CD14-positive monocyte (primary cell): ENCODE results near the gene PEAK1. TPM values are rescaled to one million over a fixed set of nuclear protein-coding genes. Genes with fewer than 3 reads are reported as not detected.

Experiments
- DNase-seq, 3 donors: peaks; one replicate each; pipeline ENCODE4 v3.0.0-alpha.2; 2011 to 2022
- H2AFZ ChIP-seq: 2 replicates; pipeline ENCODE4 v1.6.0; 2012; ENCODE audit warnings: mild to moderate bottlenecking, low read depth, low read length, inconsistent platforms; ENCODE audit not compliant: insufficient read depth, poor library complexity, severe bottlenecking
- H3K27ac ChIP-seq, 2 donors: 1 replicate in 1 of 2; 2 replicates in 1 of 2; pipeline ENCODE4 v1.5.1; 2012 to 2013; ENCODE audit warnings: low read length in 2 of 2, control low read depth in 1 of 2, inconsistent platforms in 1 of 2, low read depth in 1 of 2, mild to moderate bottlenecking in 1 of 2
- H3K27me3 ChIP-seq, 2 donors: one replicate each; pipeline versions ENCODE4 v1.6.0 to v1.6.1; 2011 to 2013; ENCODE audit warnings: low read length in 2 of 2; ENCODE audit not compliant: control insufficient read depth in 2 of 2, insufficient read depth in 2 of 2
- H3K36me3 ChIP-seq, 2 donors: replicated peaks in 1 of 2; 1 replicate in 1 of 2; 2 replicates in 1 of 2; pipeline versions ENCODE4 v1.5.1 to v1.6.1; 2012 to 2013; ENCODE audit warnings: low read length in 2 of 2, control low read depth in 1 of 2, inconsistent platforms in 1 of 2, mild to moderate bottlenecking in 1 of 2; ENCODE audit not compliant: insufficient read depth in 2 of 2, control insufficient read depth in 1 of 2
- H3K4me1 ChIP-seq, 2 donors: 1 replicate in 1 of 2; 2 replicates in 1 of 2; pipeline versions ENCODE4 v1.5.1 to v1.6.1; 2012 to 2013; ENCODE audit warnings: low read length in 2 of 2, control low read depth in 1 of 2, inconsistent platforms in 1 of 2, mild to moderate bottlenecking in 1 of 2, moderate library complexity in 1 of 2; ENCODE audit not compliant: insufficient read depth in 2 of 2, control insufficient read depth in 1 of 2
- H3K4me2 ChIP-seq: replicated peaks from 2 replicates; pipeline ENCODE3; 2012; ENCODE audit warnings: low read length, moderate library complexity, mild to moderate bottlenecking; ENCODE audit not compliant: poor library complexity, severe bottlenecking; ENCODE audit errors: extremely low read depth
- H3K4me3 ChIP-seq, 3 experiments: fragments of 200-600 bp in 1 of 3; sonication (generic) in 1 of 3; replicated peaks in 1 of 3; 1 replicate in 2 of 3; 2 replicates in 1 of 3; pipeline ENCODE4 v1.5.1; 2011 to 2013; ENCODE audit warnings: low read length in 3 of 3, mild to moderate bottlenecking in 3 of 3, control low read depth in 2 of 3, low read depth in 2 of 3, inconsistent platforms in 1 of 3, moderate library complexity in 1 of 3
- H3K79me2 ChIP-seq: 2 replicates; pipeline ENCODE4 v1.6.0; 2012; ENCODE audit warnings: mild to moderate bottlenecking, control low read depth, inconsistent platforms, low read length, moderate library complexity; ENCODE audit not compliant: insufficient read depth
- H3K9ac ChIP-seq: 2 replicates; pipeline ENCODE4 v1.6.0; 2017; ENCODE audit warnings: low read length, mild to moderate bottlenecking; ENCODE audit not compliant: insufficient read depth, poor library complexity, severe bottlenecking
- H3K9me3 ChIP-seq, 2 donors: replicated peaks in 1 of 2; 1 replicate in 1 of 2; 2 replicates in 1 of 2; pipeline versions ENCODE4 v1.5.1 to v1.6.1; 2012 to 2013; ENCODE audit warnings: low read length in 2 of 2, control low read depth in 1 of 2; ENCODE audit not compliant: control insufficient read depth in 1 of 2, insufficient read depth in 1 of 2
- H4K20me1 ChIP-seq: 2 replicates; pipeline ENCODE4 v1.6.0; 2012; ENCODE audit warnings: mild to moderate bottlenecking, low read length, control low read depth, moderate library complexity; ENCODE audit not compliant: insufficient read depth
- H3K27ac Mint-ChIP-seq, 7 donors: one replicate each; pipeline ENCODE4 v1.8.0; 2020; ENCODE audit warnings: mild to moderate bottlenecking in 7 of 7, mixed read lengths in 7 of 7, moderate library complexity in 6 of 7, inconsistent platforms in 2 of 7
- H3K27me3 Mint-ChIP-seq, 3 donors: one replicate each; pipeline ENCODE4 v1.8.0; 2021 to 2022; ENCODE audit warnings: low read depth in 3 of 3, mild to moderate bottlenecking in 3 of 3, mixed read lengths in 3 of 3, moderate library complexity in 3 of 3, inconsistent platforms in 1 of 3
- H3K36me3 Mint-ChIP-seq, 2 donors: one replicate each; pipeline ENCODE4 v1.8.0; 2020; ENCODE audit warnings: mixed read lengths in 2 of 2, inconsistent platforms in 1 of 2, mild to moderate bottlenecking in 1 of 2
- H3K4me1 Mint-ChIP-seq: one replicate; pipeline ENCODE4 v1.8.0; 2020; ENCODE audit warnings: mild to moderate bottlenecking, mixed read lengths
- H3K4me3 Mint-ChIP-seq, 2 donors: one replicate each; pipeline ENCODE4 v1.8.0; 2020; ENCODE audit warnings: mild to moderate bottlenecking in 2 of 2, mixed read lengths in 2 of 2, moderate library complexity in 1 of 2
- H3K9me3 Mint-ChIP-seq, 7 donors: one replicate each; pipeline ENCODE4 v1.8.0; 2020 to 2022; ENCODE audit warnings: mixed read lengths in 7 of 7, mild to moderate bottlenecking in 6 of 7, moderate library complexity in 6 of 7, inconsistent platforms in 2 of 7
- WGBS: methylation state at CpG from one replicate; pipeline ENCODE4 v1.1.5; 2013; ENCODE audit warnings: missing lambda C conversion rate; ENCODE audit not compliant: insufficient coverage; 5-methylcytosine and 5-hydroxymethylcytosine counted together
- intact Hi-C, 2 donors: fragments of 100-400 bp; cut with micrococcal nuclease; formaldehyde crosslinking; loops; one replicate each; pipeline versions ENCODE4 v1.15.0 to v1.15.1; 2023
- polyA plus RNA-seq, 3 donors: library from polyadenylated mRNA; depleted of rRNA in 1 of 3; unstranded in 2 of 3; stranded (reverse) in 1 of 3; fragments of 300-500 nt in 2 of 3; fragments of >200 nt in 1 of 3; fragmentation: Illumina TruSeq in 2 of 3; gene quantifications; 1 replicate in 2 of 3; 2 replicates in 1 of 3; pipeline ENCODE4 v1.2.3, GENCODE V29; 2012 to 2021
- TF ChIP-seq, protein P1 (sequence below): fragments of 200-600 bp; IDR thresholded peaks from one replicate; pipeline ENCODE4 v1.8.0; 2022; ENCODE audit warnings: antibody characterized with exemption, mild to moderate bottlenecking

Gene PEAK1
- polyA plus RNA-seq, 3 donors = 0.85 to 8.7 (median 1.1) TPM

DNA sequence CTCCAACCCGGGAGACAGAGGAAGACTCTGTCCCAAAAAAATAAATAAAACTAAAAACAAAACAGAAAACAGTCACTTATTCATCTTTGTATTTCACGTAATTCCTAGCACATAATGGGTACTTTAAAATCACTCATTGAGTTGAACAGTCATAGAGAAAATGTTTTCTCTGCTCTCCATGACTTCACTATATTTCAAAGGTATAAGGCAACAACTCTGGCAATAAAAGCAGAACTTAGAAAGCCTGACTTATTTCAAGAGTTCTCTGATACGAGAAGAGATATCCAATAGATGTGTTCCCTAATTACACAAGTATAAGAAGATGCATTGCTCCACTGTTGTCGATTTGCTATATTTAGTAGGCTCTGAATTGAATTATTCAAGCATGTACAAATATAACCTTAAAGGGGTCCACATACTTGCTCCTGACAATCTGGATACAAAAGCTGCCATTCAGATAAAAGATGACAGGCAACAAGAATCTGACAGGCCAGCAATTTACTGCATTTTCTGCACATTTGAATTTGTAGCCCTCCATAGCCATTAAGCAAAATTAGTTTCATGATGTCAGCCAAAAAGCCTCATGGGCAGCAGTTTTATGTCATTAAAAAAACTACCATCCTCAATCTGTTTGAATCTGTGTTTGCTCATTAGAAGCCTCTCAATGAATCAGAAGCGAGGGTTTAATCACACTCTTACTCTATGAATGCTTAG lies 47.9 kb downstream of the PEAK1 start:
- no CpG with 5 or more reads among the region's 5 CpGs for WGBS
- no peak overlapping the region for H3K27ac ChIP-seq
- H3K4me2 ChIP-seq = no peak overlapping the region
- Mint-ChIP-seq H3K36me3 (no peaks in the 10 kb centered on the region), H3K4me1 (no peaks in the 10 kb centered on the region), H3K27me3 (peaks cover 0 to 2% (median 0%) of the 10 kb centered on the region in 3 donors), H3K9me3 (peaks cover 0 to 5% (median 0%) of the 10 kb centered on the region in 7 donors), H3K27ac (no peak overlapping the region), H3K4me3 (no peak overlapping the region)
- no peak overlapping the region for H2AFZ ChIP-seq
- no peak for DNase-seq
- H3K4me3 ChIP-seq = no peak overlapping the region
- H3K27me3 ChIP-seq = no peaks in the 10 kb centered on the region
- no peaks in the 10 kb centered on the region for H3K4me1 ChIP-seq
- no peaks in the 10 kb centered on the region for H3K79me2 ChIP-seq
- no peak overlapping the region for H3K9ac ChIP-seq
- H3K9me3 ChIP-seq = no peaks in the 10 kb centered on the region
- TF ChIP-seq, protein P1, sequence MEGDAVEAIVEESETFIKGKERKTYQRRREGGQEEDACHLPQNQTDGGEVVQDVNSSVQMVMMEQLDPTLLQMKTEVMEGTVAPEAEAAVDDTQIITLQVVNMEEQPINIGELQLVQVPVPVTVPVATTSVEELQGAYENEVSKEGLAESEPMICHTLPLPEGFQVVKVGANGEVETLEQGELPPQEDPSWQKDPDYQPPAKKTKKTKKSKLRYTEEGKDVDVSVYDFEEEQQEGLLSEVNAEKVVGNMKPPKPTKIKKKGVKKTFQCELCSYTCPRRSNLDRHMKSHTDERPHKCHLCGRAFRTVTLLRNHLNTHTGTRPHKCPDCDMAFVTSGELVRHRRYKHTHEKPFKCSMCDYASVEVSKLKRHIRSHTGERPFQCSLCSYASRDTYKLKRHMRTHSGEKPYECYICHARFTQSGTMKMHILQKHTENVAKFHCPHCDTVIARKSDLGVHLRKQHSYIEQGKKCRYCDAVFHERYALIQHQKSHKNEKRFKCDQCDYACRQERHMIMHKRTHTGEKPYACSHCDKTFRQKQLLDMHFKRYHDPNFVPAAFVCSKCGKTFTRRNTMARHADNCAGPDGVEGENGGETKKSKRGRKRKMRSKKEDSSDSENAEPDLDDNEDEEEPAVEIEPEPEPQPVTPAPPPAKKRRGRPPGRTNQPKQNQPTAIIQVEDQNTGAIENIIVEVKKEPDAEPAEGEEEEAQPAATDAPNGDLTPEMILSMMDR = no peak
- H3K36me3 ChIP-seq = no peaks in the 10 kb centered on the region
- peaks cover 4% of the 10 kb centered on the region for H4K20me1 ChIP-seq
- intact Hi-C loops = no loop called here

DNA sequence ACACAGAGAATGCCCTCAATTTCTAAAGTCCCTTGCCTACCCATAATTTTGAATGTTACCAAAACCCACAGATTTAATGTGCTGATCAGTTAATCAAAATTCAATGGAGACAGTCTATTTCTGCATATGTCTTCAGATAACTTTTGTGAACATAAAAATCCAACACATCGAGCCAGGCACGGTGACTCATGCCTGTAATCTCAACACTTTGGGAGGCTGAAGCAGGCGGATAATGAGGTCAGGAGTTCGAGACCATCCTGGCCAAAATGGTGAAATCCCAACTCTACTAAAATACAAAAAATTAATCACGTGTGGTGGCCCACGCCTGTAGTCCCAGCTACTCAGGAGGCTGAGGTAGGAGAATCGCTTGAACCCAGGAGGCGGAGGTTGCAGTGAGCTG lies 49.3 kb downstream of the PEAK1 start:
- H3K27ac ChIP-seq = no peak overlapping the region
- no peaks in the 10 kb centered on the region for H3K4me1 ChIP-seq
- H2AFZ ChIP-seq = no peak overlapping the region
- Mint-ChIP-seq H3K4me3 (no peak overlapping the region), H3K9me3 (peaks cover 0 to 5% (median 0%) of the 10 kb centered on the region in 7 donors), H3K36me3 (no peaks in the 10 kb centered on the region), H3K27me3 (peaks cover 0 to 2% (median 0%) of the 10 kb centered on the region in 3 donors), H3K27ac (no peak overlapping the region), H3K4me1 (no peaks in the 10 kb centered on the region)
- DNase-seq = no peak
- H3K9me3 ChIP-seq = no peaks in the 10 kb centered on the region
- H3K4me2 ChIP-seq = no peak overlapping the region
- 93% methylated on average over 3 of the region's 8 CpGs for WGBS
- H3K27me3 ChIP-seq = no peaks in the 10 kb centered on the region
- intact Hi-C loops = no loop called here
- H3K9ac ChIP-seq = no peak overlapping the region
- H4K20me1 ChIP-seq = peaks cover 4% of the 10 kb centered on the region
- H3K79me2 ChIP-seq = no peaks in the 10 kb centered on the region
- TF ChIP-seq, protein P1 = no peak
- no peak overlapping the region for H3K4me3 ChIP-seq
- H3K36me3 ChIP-seq = no peaks in the 10 kb centered on the region
